Measurements from ENCODE around the gene TMOD4.
"Not testable (repeated sequence)": the region's sequence is repeated elsewhere in the genome, so short reads cannot be mapped to it uniquely, and the experiment has no call there.

Gene TMOD4

DNA sequence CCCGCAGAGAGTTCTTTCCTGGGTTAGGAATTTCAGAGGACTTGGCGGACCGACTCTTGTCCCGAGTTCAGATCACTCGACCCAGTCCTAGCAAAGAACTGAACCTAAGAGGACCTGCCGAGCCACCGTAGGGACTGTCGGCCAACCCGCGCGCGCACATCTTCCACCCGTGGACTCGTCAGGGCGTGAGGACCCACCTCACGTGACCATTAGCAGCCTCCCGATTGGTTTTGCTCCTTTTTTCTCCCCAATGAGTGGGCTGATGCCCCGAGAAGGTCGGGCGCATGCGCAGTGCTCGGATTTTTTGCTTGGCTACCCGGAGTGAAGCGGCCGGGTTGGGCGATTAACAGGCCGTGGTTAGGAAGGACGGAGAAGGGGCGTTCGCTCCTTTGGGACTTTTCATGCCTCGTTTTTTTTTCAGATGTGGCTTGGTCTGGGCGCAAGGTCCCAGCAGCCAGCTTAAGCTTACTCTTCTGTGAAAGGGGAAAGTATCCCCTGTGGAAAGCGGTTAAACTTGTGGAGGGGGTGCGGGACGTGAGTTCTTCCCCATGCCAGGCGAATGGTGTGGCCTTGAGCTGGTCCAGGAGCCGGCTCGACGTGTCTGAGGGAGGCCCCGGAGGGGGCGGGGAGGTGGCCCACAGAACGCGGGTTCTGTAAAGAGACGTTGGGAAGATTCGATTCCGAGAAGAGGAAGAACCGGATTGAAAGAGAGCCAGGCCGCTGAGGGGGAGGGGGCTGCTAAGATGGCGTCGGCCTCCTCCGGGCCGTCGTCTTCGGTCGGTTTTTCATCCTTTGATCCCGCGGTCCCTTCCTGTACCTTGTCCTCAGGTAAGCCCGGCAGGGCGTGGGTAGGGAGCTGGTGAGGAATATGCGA is 22.7 kb upstream of the TMOD4 start, which contains the start of gene PIP5K1A:
Gene PIP5K1A (plus strand): TSS at position 299 of the 874 bp plus-strand sequence. CDS start 445 bp downstream, at position 744.
- no peak within 1 kb of the TSS for H3K14ac ChIP-seq (ENCODE audit: low read length)
- peak within 1 kb of the TSS; percentile 91 for H3K9ac ChIP-seq (ENCODE audit: low read depth, low read length, poor library complexity)
- H2BK15ac ChIP-seq (ENCODE audit: low read length): no peak within 1 kb of the TSS
- no peak within 1 kb of the TSS for H4K8ac ChIP-seq (ENCODE audit: low read depth, low read length)
- peak within 1 kb of the TSS; percentile 38 for H3K27ac ChIP-seq (replicated peaks; ENCODE audit: low read length)
- peaks cover 4 to 25% of the 10 kb centered on the region in 2 donors for H3K36me3 ChIP-seq (replicated peaks in 1 of 2; ENCODE audit: control insufficient read depth in 2 of 2, insufficient read depth in 2 of 2, low read length in 2 of 2)
- peak within 1 kb of the TSS; percentile 71 for H3K4me2 ChIP-seq (ENCODE audit: insufficient read depth, low read length, poor library complexity, severe bottlenecking)
- peak within 1 kb of the TSS; percentile 98 for H3K4me3 ChIP-seq (ENCODE audit: low read length in 2 of 2)
- H4K91ac ChIP-seq (ENCODE audit: low read depth, low read length, poor library complexity): no peak within 1 kb of the TSS
- WGBS, 2 donors (ENCODE audit: extremely low coverage in 2 of 2, insufficient read length in 2 of 2, insufficient replicate concordance in 1 of 2): no CpG with 5 or more reads among the region's 60 CpGs
- peak; percentile 97 for DNase-seq (ENCODE audit: low spot score)
- no peak within 1 kb of the TSS for H2BK120ac ChIP-seq (ENCODE audit: low read depth, low read length)
- H3K4me1 ChIP-seq (ENCODE audit: control insufficient read depth in 2 of 2, insufficient read depth in 1 of 2, low read depth in 1 of 2, low read length in 2 of 2): peaks cover 2 to 5% of the 10 kb centered on the region in 2 donors
- no peak within 1 kb of the TSS for H2BK12ac ChIP-seq (ENCODE audit: low read length)
- peak within 1 kb of the TSS; percentile 82 for H2AFZ ChIP-seq (ENCODE audit: low read length)
- H3K79me1 ChIP-seq (ENCODE audit: low read depth, low read length): peaks cover 3% of the 10 kb centered on the region
- H3K4ac ChIP-seq (ENCODE audit: low read length): no peak within 1 kb of the TSS
- H3K27me3 ChIP-seq (ENCODE audit: control insufficient read depth in 3 of 3, insufficient read depth in 3 of 3, low read depth in 1 of 3, low read length in 3 of 3): no peaks in the 10 kb centered on the region
- H3K18ac ChIP-seq (ENCODE audit: low read length): peak within 1 kb of the TSS; percentile 71
- H3K9me3 ChIP-seq (replicated peaks in 1 of 2; ENCODE audit: control insufficient read depth in 2 of 2, insufficient read depth in 1 of 2, low read depth in 1 of 2, low read length in 2 of 2): no peaks in the 10 kb centered on the region
- no peak within 1 kb of the TSS for H2AK5ac ChIP-seq (ENCODE audit: low read depth, low read length)
- no peak within 1 kb of the TSS for H3K23ac ChIP-seq (ENCODE audit: low read depth, low read length, poor library complexity)
- no peak within 1 kb of the TSS for H2BK5ac ChIP-seq (ENCODE audit: low read length)

DNA sequence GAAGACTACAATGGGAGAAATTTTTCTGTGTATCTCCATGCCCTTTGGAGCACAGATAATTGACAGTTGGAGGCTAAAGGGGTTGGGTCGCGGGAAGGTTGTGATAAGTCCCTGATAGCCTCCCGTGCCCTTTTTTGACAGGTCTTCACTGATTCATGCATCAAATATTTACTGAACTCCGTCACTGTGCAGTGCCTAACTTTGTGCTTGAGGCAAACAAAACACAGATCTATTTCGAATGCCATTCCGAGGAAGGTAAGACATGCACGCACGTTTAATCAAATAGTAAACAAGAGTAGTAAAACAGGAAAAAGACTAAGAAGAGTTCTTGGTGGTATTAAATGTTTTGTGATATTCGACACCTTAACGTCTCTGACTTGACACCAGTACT is 22.1 kb upstream of the TMOD4 start:
- Histone ChIP-seq H3K27ac (replicated peaks; ENCODE audit: low read length) (no peak overlapping the region), H3K79me1 (ENCODE audit: low read depth, low read length) (peaks cover 3% of the 10 kb centered on the region), H3K27me3 (ENCODE audit: control insufficient read depth in 3 of 3, insufficient read depth in 3 of 3, low read depth in 1 of 3, low read length in 3 of 3) (no peaks in the 10 kb centered on the region), H2BK12ac (ENCODE audit: low read length) (no peak overlapping the region), H2AFZ (ENCODE audit: low read length) (peak overlapping the region; percentile 82), H3K23ac (ENCODE audit: low read depth, low read length, poor library complexity) (no peak overlapping the region), H3K4ac (ENCODE audit: low read length) (no peak overlapping the region), H2BK5ac (ENCODE audit: low read length) (no peak overlapping the region), H3K4me1 (ENCODE audit: control insufficient read depth in 2 of 2, insufficient read depth in 1 of 2, low read depth in 1 of 2, low read length in 2 of 2) (peaks cover 2 to 5% of the 10 kb centered on the region in 2 donors), H3K4me3 (ENCODE audit: low read length in 2 of 2) (peak overlapping the region; percentile 98), H3K9ac (ENCODE audit: low read depth, low read length, poor library complexity) (no peak overlapping the region), H2BK15ac (ENCODE audit: low read length) (no peak overlapping the region), H3K9me3 (replicated peaks in 1 of 2; ENCODE audit: control insufficient read depth in 2 of 2, insufficient read depth in 1 of 2, low read depth in 1 of 2, low read length in 2 of 2) (no peaks in the 10 kb centered on the region), H3K18ac (ENCODE audit: low read length) (no peak overlapping the region), H2AK5ac (ENCODE audit: low read depth, low read length) (no peak overlapping the region), H3K4me2 (ENCODE audit: insufficient read depth, low read length, poor library complexity, severe bottlenecking) (peak overlapping the region; percentile 71), H3K14ac (ENCODE audit: low read length) (no peak overlapping the region), H4K91ac (ENCODE audit: low read depth, low read length, poor library complexity) (no peak overlapping the region), H3K36me3 (replicated peaks in 1 of 2; ENCODE audit: control insufficient read depth in 2 of 2, insufficient read depth in 2 of 2, low read length in 2 of 2) (peaks cover 1 to 19% of the 10 kb centered on the region in 2 donors), H4K8ac (ENCODE audit: low read depth, low read length) (no peak overlapping the region), H2BK120ac (ENCODE audit: low read depth, low read length) (no peak overlapping the region)
- no CpG with 5 or more reads among the region's 10 CpGs for WGBS, 2 donors (ENCODE audit: extremely low coverage in 2 of 2, insufficient read length in 2 of 2, insufficient replicate concordance in 1 of 2)
- DNase-seq (ENCODE audit: low spot score): no peak

DNA sequence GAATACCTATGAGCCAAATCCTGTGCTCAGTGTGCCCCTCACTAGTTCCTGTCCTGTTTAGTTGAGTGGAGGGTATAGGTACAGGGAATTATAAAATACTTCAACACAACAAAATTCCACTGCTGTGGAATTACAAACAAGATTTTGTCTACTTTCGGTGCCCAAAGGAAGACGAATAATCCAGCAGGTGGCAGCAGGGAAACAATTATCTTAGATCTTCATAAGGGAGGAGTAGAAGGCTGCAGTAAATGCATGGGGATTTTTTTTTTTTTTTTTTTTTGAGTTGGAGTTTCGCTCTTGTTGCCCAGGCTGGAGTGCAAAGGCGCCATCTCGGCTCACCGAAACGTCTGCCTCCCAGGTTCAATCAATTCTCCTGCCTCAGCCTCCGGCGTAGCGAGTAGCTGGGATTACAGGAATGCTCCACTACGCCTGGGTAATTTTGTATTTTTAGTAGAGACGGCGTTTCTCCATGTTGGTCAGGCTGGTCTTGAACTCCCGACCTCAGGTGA is 20.6 kb upstream of the TMOD4 start:
- Histone ChIP-seq H3K4me1 (ENCODE audit: control insufficient read depth in 2 of 2, insufficient read depth in 1 of 2, low read depth in 1 of 2, low read length in 2 of 2) (peaks cover 2 to 5% of the 10 kb centered on the region in 2 donors), H3K9ac (ENCODE audit: low read depth, low read length, poor library complexity) (no peak overlapping the region), H3K14ac (ENCODE audit: low read length) (no peak overlapping the region), H2BK15ac (ENCODE audit: low read length) (no peak overlapping the region), H2AFZ (ENCODE audit: low read length) (peak overlapping the region; percentile 8), H2BK120ac (ENCODE audit: low read depth, low read length) (no peak overlapping the region), H3K27me3 (ENCODE audit: control insufficient read depth in 3 of 3, insufficient read depth in 3 of 3, low read depth in 1 of 3, low read length in 3 of 3) (no peaks in the 10 kb centered on the region), H3K79me1 (ENCODE audit: low read depth, low read length) (peaks cover 2% of the 10 kb centered on the region), H3K18ac (ENCODE audit: low read length) (no peak overlapping the region), H3K9me3 (replicated peaks in 1 of 2; ENCODE audit: control insufficient read depth in 2 of 2, insufficient read depth in 1 of 2, low read depth in 1 of 2, low read length in 2 of 2) (no peaks in the 10 kb centered on the region), H4K91ac (ENCODE audit: low read depth, low read length, poor library complexity) (no peak overlapping the region), H2AK5ac (ENCODE audit: low read depth, low read length) (no peak overlapping the region), H3K4me3 (ENCODE audit: low read length in 2 of 2) (no peak overlapping the region), H4K8ac (ENCODE audit: low read depth, low read length) (no peak overlapping the region), H3K4ac (ENCODE audit: low read length) (no peak overlapping the region), H3K27ac (replicated peaks; ENCODE audit: low read length) (no peak overlapping the region), H3K36me3 (replicated peaks in 1 of 2; ENCODE audit: control insufficient read depth in 2 of 2, insufficient read depth in 2 of 2, low read length in 2 of 2) (peaks cover 0 to 6% of the 10 kb centered on the region in 2 donors), H3K23ac (ENCODE audit: low read depth, low read length, poor library complexity) (no peak overlapping the region), H2BK12ac (ENCODE audit: low read length) (no peak overlapping the region), H3K4me2 (ENCODE audit: insufficient read depth, low read length, poor library complexity, severe bottlenecking) (no peak overlapping the region), H2BK5ac (ENCODE audit: low read length) (no peak overlapping the region)
- no CpG with 5 or more reads among the region's 14 CpGs for WGBS, 2 donors (ENCODE audit: extremely low coverage in 2 of 2, insufficient read length in 2 of 2, insufficient replicate concordance in 1 of 2)
- DNase-seq (ENCODE audit: low spot score): peak; percentile 45

DNA sequence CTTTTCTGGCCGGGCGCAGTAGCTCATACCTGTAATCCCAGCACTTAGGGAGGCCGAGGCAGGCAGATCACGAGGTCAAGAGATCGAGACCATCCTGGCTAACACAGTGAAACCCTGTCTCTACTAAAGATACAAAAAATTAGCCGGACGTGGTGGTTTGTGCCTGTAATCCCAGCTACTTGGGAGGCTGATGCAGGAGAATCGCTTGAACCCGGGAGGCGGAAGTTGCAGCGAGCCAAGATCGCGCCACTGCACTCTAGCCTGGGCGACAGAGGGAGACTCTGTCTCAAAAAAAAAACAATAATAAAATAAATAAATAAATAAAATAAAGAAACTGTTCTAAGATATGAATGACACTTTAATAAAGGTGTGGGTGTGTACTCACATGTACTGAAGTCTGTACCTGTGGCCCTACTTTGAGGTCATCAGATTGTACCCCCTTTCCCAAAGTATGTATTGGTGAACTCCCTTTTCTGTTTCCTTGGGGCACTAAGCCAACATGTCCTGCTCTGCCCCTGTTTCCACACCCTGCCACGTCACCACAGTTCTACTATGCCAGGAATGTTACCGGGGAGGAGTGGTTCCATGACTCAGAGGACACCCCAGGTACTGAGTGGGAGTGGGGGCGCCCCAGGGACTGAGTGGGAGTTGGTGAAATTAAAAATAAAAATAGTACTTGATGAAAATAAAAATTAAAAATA is 19.3 kb upstream of the TMOD4 start:
- not testable (repeated sequence) for H2BK5ac ChIP-seq (ENCODE audit: low read length); H3K36me3 ChIP-seq (replicated peaks in 1 of 2; ENCODE audit: control insufficient read depth in 2 of 2, insufficient read depth in 2 of 2, low read length in 2 of 2); H3K18ac ChIP-seq (ENCODE audit: low read length); H3K4ac ChIP-seq (ENCODE audit: low read length); H3K4me3 ChIP-seq (ENCODE audit: low read length in 2 of 2); H2BK15ac ChIP-seq (ENCODE audit: low read length); H2BK12ac ChIP-seq (ENCODE audit: low read length); H3K14ac ChIP-seq (ENCODE audit: low read length); H3K23ac ChIP-seq (ENCODE audit: low read depth, low read length, poor library complexity); H2BK120ac ChIP-seq (ENCODE audit: low read depth, low read length); DNase-seq (ENCODE audit: low spot score); H2AFZ ChIP-seq (ENCODE audit: low read length); H3K27ac ChIP-seq (replicated peaks; ENCODE audit: low read length); H3K9ac ChIP-seq (ENCODE audit: low read depth, low read length, poor library complexity); H3K27me3 ChIP-seq (ENCODE audit: control insufficient read depth in 3 of 3, insufficient read depth in 3 of 3, low read depth in 1 of 3, low read length in 3 of 3); H3K79me1 ChIP-seq (ENCODE audit: low read depth, low read length); H4K91ac ChIP-seq (ENCODE audit: low read depth, low read length, poor library complexity); H3K4me1 ChIP-seq (ENCODE audit: control insufficient read depth in 2 of 2, insufficient read depth in 1 of 2, low read depth in 1 of 2, low read length in 2 of 2); H3K4me2 ChIP-seq (ENCODE audit: insufficient read depth, low read length, poor library complexity, severe bottlenecking); H4K8ac ChIP-seq (ENCODE audit: low read depth, low read length); H3K9me3 ChIP-seq (replicated peaks in 1 of 2; ENCODE audit: control insufficient read depth in 2 of 2, insufficient read depth in 1 of 2, low read depth in 1 of 2, low read length in 2 of 2); H2AK5ac ChIP-seq (ENCODE audit: low read depth, low read length)
- no CpG with 5 or more reads among the region's 17 CpGs for WGBS, 2 donors (ENCODE audit: extremely low coverage in 2 of 2, insufficient read length in 2 of 2, insufficient replicate concordance in 1 of 2)

Measured in neuronal stem cell (in vitro differentiated cells).